GM12865 (cell line): ENCODE data around the gene ACOT7.
A peak's percentile ranks its signal among the peaks of the same experiment; 100 is the strongest.

ENCODE experiments used
- DNase-seq: peaks from one replicate; pipeline ENCODE4 v3.0.0; 2010; ENCODE audit warnings: low read depth
- H3K4me3 ChIP-seq: 2 replicates; pipeline ENCODE4 v1.5.1; 2011; ENCODE audit warnings: mild to moderate bottlenecking, low read depth, low read length, control low read depth
- TF ChIP-seq, protein P1 (sequence below): IDR thresholded peaks from 2 replicates; pipeline ENCODE4 v1.5.1; 2011; ENCODE audit warnings: low read length, control low read depth, low read depth, inconsistent platforms; ENCODE audit not compliant: insufficient read depth; ENCODE audit errors: missing control alignments

The ACOT7 gene

DNA sequence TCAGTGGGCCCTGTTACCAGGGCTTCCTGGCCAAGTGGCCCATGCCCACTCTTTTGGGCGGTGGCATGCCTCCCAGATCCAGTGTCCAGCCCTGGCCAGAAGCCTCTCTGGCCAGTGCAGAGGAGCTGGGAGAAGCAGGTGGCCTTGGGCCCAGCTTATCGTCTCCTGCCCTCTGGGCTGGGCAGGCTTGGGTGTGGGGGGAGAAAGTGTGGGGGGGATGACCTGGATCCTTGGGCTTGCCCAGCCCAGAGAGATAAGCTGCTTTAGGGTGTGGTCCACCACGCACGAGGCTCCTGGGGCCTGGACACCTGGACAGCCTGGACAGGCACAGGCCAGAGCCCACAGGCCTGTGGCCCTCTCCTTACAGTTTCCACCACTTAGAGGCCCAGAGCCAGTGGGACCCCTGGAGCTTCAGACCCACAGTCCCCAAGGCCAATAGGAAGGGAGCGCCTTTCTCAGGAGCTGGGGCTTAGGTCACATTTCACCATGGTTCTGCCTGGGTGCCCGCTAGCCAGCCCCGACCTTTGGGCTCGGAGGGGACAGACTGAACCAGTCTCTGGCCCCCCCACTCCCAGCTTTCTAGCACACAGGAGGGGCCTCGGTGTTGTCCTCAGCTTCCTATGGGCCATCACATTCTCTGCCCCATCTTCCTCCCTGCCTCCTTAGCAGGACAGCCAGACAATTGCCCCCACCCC lies 32.9 kb upstream of the ACOT7 start:
- DNase-seq = no peak
- TF ChIP-seq, protein P1, sequence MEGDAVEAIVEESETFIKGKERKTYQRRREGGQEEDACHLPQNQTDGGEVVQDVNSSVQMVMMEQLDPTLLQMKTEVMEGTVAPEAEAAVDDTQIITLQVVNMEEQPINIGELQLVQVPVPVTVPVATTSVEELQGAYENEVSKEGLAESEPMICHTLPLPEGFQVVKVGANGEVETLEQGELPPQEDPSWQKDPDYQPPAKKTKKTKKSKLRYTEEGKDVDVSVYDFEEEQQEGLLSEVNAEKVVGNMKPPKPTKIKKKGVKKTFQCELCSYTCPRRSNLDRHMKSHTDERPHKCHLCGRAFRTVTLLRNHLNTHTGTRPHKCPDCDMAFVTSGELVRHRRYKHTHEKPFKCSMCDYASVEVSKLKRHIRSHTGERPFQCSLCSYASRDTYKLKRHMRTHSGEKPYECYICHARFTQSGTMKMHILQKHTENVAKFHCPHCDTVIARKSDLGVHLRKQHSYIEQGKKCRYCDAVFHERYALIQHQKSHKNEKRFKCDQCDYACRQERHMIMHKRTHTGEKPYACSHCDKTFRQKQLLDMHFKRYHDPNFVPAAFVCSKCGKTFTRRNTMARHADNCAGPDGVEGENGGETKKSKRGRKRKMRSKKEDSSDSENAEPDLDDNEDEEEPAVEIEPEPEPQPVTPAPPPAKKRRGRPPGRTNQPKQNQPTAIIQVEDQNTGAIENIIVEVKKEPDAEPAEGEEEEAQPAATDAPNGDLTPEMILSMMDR = no peak
- no peak overlapping the region for H3K4me3 ChIP-seq

DNA sequence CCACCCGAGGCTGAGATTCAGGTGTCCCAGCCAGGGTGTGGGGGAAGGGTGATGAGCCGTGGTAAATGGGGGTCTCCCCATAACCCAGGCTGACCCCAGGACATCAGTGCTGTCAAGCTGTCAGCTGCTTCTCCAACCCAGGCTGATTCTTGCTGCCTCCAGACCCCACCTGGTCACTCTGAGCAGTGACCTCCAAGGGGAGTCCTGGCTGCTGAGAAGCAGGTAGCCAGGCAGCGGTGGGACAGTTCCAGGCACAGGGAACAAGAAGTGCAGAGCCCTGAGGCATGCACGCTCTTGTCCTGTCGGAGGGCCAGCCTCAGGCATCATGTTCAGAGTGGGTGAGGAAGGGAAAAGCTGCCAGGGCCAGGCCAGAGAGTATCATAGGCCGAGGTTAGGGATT lies 32.1 kb upstream of the ACOT7 start:
- TF ChIP-seq, protein P1 = no peak
- no peak overlapping the region for H3K4me3 ChIP-seq
- DNase-seq = no peak

DNA sequence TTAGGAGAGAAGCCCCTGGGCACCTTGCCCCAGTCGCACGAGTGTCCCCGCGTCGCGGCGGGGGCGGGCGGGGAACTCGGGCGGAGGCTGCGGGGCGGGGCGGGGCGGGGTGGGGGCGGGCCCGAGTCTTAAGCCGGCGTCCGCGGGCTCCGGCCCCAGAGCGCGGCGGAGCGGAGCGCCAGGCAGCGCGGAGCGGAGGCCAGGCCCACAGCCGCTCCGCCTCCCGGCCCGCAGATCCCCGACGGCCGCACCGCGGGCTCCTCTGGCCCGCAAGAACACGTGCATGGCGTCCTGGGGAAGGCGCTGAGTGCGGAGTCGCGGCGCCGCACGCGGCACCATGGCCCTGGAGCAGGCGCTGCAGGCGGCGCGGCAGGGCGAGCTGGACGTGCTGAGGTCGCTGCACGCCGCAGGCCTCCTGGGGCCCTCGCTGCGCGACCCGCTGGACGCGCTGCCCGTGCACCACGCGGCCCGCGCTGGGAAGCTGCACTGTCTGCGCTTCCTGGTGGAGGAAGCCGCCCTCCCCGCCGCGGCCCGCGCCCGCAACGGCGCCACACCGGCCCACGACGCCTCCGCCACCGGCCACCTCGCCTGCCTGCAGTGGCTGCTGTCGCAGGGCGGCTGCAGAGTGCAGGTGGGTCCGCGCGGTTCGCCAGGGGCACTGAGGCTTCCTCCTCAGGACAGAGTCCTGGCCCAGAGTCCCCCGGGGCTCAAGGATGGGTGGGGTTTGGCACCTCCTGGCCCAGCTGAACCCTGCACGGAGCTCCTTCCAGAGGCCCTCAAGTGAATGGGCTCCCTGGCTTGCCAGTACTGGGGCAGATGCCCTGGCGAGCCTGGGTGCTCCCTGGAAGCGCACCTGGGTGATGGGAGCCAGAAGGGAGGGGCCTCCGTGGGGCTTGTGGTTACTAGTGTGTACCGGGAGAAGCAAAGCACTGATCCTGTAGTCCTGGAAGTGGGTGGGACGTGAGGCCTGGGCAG lies 31.3 kb upstream of the ACOT7 start, which contains the start of gene ESPN:
Gene ESPN, plus strand, starts transcription at position 158 of the 975 bp plus-strand sequence. Its CDS starts 180 bp downstream, at position 338.
- DNase-seq = no peak
- H3K4me3 ChIP-seq = no peak within 1 kb of the TSS

DNA sequence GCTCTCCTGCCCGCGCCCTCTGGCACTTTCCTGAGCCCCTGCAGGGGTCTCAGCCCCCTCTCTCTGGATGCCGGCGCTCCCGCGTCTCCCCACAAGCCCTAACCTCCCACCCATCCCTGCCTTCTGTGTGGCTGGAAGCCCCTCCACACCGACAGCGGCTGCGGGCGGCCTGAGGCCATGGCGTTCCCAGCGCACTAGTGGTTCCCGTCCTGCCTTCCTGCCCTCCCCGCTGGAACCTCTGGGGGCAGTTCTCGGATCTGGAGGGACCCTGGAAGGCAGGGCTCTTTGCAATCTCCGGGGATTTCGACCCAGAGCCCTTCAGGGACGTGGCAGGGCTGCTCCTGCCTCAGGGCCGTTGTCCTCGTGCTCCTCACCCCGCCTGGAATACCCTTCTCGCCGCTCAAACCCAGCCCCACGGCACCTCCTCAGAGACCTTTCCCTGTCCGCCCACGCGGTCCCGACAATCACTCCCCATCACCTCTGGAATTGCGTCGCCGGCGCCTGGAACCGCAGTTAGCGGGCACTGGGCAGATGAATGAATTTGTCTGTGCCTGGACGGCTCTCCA lies 30.5 kb upstream of the ACOT7 start:
- TF ChIP-seq, protein P1 = no peak
- no peak overlapping the region for H3K4me3 ChIP-seq
- DNase-seq = no peak

More for the DNA sequence above, 31.3 kb upstream of the ACOT7 start, which contains the start of gene ESPN:
- TF ChIP-seq, protein P1 = no peak

DNA sequence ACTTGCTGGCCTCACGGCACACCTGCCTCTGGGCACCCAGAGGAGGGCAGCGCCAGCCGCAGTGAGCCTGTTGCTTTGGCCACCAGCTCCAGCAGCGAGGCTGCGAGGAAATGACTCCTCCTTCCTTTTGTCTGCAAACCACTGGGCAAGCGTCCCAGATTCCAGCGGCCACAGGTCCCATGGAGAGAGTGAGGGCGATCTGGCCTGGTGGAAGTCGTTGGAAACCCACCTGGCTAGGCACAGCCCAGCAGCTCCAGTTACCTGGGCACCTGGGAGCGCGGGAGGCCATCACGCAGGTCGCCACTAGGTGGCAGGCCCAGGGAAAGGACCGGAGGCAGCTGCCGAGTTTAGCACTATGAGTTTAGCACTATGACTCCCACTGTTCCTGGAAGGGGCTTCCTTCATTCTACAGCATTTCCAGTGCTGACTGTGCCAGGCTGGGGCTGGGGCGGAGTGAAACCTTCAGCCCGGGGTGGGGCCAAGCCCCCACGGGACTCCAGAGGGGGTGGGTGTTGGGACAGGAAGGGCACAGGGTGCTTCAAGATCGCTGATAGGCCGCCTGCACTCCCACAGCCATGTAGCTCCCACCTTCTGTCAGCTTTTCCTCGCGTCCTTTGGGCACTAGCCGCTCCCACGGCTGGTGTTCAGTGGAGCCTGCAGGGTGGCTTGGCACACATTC lies 29.9 kb upstream of the ACOT7 start:
- TF ChIP-seq, protein P1 = peak; percentile 90
- DNase-seq = peak; percentile 63
- H3K4me3 ChIP-seq = no peak overlapping the region

DNA sequence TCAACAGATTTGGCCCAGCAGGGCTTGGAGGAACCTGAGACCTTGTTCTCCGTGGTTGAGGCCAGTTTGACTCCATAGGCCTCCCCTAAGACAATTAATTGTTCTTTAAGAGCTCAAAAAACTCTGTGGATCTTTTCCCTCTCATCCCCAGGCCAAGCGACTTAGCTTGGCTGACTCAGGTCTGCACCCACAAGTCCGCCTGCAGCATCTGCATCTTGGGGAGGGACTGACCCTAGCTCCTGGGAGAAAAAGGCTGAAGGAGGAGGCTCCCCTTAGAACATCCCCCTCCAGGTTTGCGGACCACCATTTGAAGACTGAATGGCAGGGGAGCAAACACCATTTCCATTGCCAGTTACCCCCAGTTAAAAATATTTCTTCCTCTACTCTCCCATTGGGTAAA lies 27.7 kb upstream of the ACOT7 start:
- TF ChIP-seq, protein P1 = no peak
- no peak for DNase-seq
- no peak overlapping the region for H3K4me3 ChIP-seq
